Activated T-helper 2 cell treated with anti-CD3 and anti-CD28 coated beads, Interferon-gamma antibody, Interleukin-2, Interleukin-4, amounts not matched to agents 10 μg/mL and 5 μg/mL and 100 μg/mL, durations not matched to agents 14 hours and 24 hours and 36 hours (primary cell): ENCODE data around the gene MYLK3. TPM values are rescaled to one million over a fixed set of nuclear protein-coding genes. Genes with fewer than 3 reads are reported as not detected.

ENCODE experiments used
- DNase-seq: peaks from one replicate; pipeline ENCODE4 v3.0.0; 2021; ENCODE audit warnings: low spot score
- H3K27ac Mint-ChIP-seq: one replicate; pipeline ENCODE4 v1.8.0; 2021; ENCODE audit warnings: mixed read lengths
- H3K27me3 Mint-ChIP-seq: one replicate; pipeline ENCODE4 v1.8.0; 2021; ENCODE audit warnings: low read depth, mixed read lengths
- H3K36me3 Mint-ChIP-seq: one replicate; pipeline ENCODE4 v1.8.0; 2021; ENCODE audit warnings: low read depth, mixed read lengths
- H3K4me1 Mint-ChIP-seq: one replicate; pipeline ENCODE4 v1.8.0; 2021; ENCODE audit warnings: low read depth, mixed read lengths
- H3K4me3 Mint-ChIP-seq: one replicate; pipeline ENCODE4 v1.8.0; 2021; ENCODE audit warnings: low read depth, mild to moderate bottlenecking, moderate library complexity, mixed read lengths
- H3K9me3 Mint-ChIP-seq: one replicate; pipeline ENCODE4 v1.8.0; 2021; ENCODE audit warnings: mixed read lengths
- intact Hi-C: fragments of 100-400 bp; cut with micrococcal nuclease; formaldehyde crosslinking; loops from one replicate; pipeline ENCODE4 v1.15.1; 2023
- total RNA-seq: library from RNA; stranded (reverse); gene quantifications from 2 replicates; pipeline ENCODE4 v1.2.3, GENCODE V29; 2022

The MYLK3 gene
- total RNA-seq, 1 donor from 2014 or later: 0.25 TPM

DNA sequence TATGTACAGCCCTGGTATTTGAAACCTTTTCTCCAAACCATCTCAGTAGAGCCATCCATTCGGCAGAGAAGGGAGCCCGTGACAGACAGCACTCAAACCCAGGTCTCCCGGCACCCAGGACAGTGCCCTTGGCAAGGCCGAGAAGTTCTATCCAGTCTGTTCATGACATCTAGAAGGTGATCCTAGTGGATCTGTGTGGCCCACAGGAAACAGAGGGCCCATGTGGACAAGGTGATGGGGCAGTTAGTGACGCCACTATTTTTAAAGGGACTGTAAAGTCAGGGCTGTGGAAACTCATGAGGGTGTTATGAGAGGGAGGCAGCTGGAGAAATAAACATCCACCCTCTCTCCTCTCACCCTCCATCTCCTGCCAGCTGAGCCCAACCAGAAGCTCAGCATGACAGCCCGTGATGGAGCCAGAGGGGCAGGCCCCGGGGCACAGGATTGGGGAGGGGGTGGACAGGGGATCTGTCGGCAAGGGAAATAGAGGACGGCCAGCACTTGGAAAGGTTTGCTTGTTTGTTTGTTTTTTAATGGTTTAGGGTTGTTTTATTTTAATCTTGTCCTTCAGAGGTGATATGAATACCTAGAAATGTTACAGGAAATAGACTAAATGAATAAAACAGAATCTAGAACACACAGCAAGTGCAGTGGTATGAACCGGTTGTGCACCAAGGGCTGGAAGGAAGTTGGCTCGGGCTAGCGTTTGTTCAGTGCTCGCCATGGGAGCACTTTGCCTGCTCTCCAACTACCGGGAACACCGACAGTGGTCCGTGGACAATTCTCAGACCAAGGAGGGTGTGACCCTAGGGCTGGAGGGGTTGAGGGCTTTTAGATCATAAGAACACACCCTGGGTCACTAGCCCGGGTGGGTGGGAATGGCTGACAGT lies 17.1 kb downstream of the MYLK3 start:
- Mint-ChIP-seq H3K9me3 (no peaks in the 10 kb centered on the region), H3K27ac (no peak overlapping the region), H3K4me3 (no peak overlapping the region), H3K27me3 (no peaks in the 10 kb centered on the region), H3K4me1 (no peaks in the 10 kb centered on the region), H3K36me3 (no peaks in the 10 kb centered on the region)
- intact Hi-C loops: no loop called here
- no peak for DNase-seq

DNA sequence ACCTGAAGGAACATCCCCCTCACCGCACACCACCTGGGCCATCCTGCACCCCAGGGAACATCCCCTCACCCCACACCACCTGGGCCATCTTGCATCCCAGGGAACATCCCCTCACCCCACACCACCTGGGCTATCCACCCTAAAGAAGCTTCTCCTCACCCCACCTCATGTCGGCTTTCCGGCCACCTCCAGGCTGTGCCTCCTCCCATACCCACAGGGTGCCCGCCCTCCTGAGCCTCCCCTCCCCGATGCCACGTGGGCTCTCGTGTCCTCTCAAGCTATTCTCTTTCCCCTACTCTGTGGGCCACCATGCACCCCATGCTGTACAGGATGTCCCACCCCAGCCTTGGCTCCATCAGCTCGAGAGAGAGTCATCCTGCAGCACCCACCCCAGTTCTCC lies 18.0 kb downstream of the MYLK3 start:
- no peak for DNase-seq
- Mint-ChIP-seq H3K27ac (no peak overlapping the region), H3K27me3 (peaks cover 3% of the 10 kb centered on the region)

DNA sequence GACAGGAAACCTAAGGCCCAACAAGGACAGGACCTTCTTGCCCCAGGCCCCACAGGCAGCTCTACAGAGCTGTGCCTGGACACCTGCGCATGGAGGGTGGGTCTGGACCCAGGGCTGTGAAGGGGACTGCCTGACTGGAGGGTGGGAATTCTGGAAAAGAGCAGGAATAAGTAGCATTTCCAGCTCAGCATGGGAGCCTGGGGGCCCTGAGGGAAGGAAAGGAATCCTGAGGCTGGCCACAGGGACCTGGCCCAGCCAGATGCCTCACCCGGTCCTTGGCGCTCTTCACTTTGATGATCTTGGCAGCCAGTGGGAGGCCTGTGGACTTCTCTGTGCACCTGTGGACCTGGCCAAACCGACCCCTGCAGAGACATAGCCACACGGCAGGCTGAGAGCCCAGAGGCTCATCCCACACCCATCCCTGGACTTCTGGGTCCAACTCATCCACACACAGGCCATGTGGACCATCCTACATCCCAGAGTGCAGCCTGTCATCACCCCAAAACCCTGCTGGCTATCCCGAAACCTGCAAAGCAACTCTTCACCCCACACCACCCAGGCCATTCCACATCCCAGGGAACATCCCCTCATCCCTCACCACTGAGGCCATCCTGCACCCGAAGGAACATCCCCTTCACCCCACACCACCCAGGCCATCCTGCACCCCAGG lies 18.7 kb downstream of the MYLK3 start:
- no peaks in the 10 kb centered on the region for H3K4me1 Mint-ChIP-seq
- no peak for DNase-seq
- peaks cover 5% of the 10 kb centered on the region for H3K27me3 Mint-ChIP-seq
- H3K4me3 Mint-ChIP-seq: no peak overlapping the region
- no peak overlapping the region for H3K27ac Mint-ChIP-seq
- H3K36me3 Mint-ChIP-seq: no peaks in the 10 kb centered on the region
- intact Hi-C loops: no loop called here
- H3K9me3 Mint-ChIP-seq: peaks cover 2% of the 10 kb centered on the region

More for the DNA sequence above, 18.0 kb downstream of the MYLK3 start:
- intact Hi-C loops: no loop called here
- Mint-ChIP-seq H3K4me1 (no peaks in the 10 kb centered on the region), H3K9me3 (no peaks in the 10 kb centered on the region), H3K36me3 (no peaks in the 10 kb centered on the region), H3K4me3 (no peak overlapping the region)

DNA sequence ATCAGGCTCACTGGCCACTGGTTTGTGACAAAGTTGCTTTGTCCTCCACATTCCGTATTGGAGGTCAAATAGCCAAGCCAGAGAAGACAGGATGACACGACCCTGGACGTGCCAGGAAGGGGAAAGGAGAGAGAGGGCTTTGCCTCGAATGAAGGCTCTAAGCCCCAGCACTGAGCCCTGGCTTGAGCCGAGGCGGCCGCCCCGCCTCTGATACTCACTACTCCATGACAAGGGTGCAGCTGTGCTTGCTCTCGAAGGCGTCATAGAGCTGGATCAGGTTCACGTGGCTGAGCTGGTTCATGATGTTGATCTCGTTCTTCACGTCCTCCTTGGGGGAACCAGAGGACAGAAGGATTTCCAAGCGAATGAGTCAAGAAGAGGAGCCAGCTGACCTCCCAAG lies 19.3 kb downstream of the MYLK3 start:
- DNase-seq: no peak
- Mint-ChIP-seq H3K36me3 (no peaks in the 10 kb centered on the region), H3K4me1 (no peaks in the 10 kb centered on the region), H3K4me3 (no peak overlapping the region), H3K27ac (no peak overlapping the region), H3K27me3 (peaks cover 5% of the 10 kb centered on the region), H3K9me3 (peaks cover 3% of the 10 kb centered on the region)
- intact Hi-C loops: no loop called here

DNA sequence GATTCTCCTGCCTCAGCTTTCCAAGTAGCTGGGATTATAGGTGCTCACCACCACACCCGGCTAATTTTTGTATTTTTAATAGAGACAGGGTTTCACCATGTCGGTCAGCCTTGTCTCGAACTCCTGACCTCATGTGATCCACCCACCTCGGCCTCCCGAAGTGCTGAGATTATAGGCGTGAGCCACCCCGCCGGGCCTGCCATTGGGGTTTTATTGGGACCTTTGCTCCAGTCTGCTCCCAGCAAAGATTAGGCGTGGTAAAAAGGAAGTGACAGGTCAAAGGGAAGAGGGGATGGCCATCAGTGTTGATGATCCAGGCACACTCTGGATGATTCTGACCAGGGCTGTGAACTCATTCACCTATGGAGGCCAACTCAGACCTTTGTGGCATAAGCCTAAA lies 20.5 kb downstream of the MYLK3 start:
- no peak overlapping the region for H3K27ac Mint-ChIP-seq
- H3K36me3 Mint-ChIP-seq: no peaks in the 10 kb centered on the region
- intact Hi-C loops: no loop called here
- DNase-seq: no peak
- H3K9me3 Mint-ChIP-seq: peaks cover 3% of the 10 kb centered on the region
- no peaks in the 10 kb centered on the region for H3K4me1 Mint-ChIP-seq
- H3K4me3 Mint-ChIP-seq: no peak overlapping the region
- peaks cover 5% of the 10 kb centered on the region for H3K27me3 Mint-ChIP-seq

DNA sequence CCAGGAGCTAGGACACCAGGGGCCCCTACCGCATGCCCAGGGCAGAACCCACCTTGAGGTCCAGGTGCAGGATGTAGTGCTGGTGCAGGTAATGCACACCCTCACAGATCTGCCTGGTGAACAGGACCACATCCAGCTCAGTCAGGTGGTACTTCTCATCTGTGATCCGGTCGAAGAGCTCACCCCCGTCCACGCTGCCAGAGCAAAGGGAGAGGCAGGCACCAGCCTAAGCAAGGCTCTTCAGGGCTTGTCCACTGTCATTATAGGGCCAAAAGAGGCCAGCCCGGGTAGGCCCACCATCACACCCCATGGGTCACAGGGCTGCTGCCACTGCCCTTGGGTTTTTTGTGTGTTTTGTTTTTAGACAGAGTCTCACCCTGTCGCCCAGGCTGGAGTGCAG lies 21.0 kb downstream of the MYLK3 start:
- no peak for DNase-seq
- no peak overlapping the region for H3K27ac Mint-ChIP-seq
- peaks cover 5% of the 10 kb centered on the region for H3K27me3 Mint-ChIP-seq
- H3K4me1 Mint-ChIP-seq: no peaks in the 10 kb centered on the region
- H3K9me3 Mint-ChIP-seq: peaks cover 3% of the 10 kb centered on the region
- intact Hi-C loops: no loop called here
- H3K4me3 Mint-ChIP-seq: no peak overlapping the region
- H3K36me3 Mint-ChIP-seq: no peaks in the 10 kb centered on the region

DNA sequence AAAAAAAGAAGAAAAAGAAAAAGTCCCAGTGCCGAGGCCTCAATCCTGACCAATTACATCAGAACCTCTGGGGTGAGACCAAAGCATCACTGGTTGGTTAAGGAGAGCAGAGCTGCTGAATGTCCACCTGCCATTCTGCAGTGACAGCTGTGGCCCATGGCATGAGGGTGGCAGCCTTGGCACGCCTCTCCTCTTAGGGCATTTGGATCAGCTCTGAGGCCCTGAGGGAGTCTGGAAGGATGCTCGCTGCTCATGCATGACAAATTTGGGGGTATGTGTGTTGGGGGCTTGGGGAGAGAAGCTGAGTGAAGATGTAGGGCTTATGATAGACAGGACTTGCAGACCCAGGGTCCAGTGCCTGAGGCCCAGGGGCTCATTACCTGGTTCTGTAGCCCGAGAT lies 26.3 kb downstream of the MYLK3 start:
- Mint-ChIP-seq H3K36me3 (no peaks in the 10 kb centered on the region), H3K9me3 (peaks cover 3% of the 10 kb centered on the region), H3K27me3 (peaks cover 5% of the 10 kb centered on the region), H3K27ac (no peak overlapping the region), H3K4me3 (no peak overlapping the region), H3K4me1 (no peaks in the 10 kb centered on the region)
- DNase-seq: no peak
- intact Hi-C loops: no loop called here

DNA sequence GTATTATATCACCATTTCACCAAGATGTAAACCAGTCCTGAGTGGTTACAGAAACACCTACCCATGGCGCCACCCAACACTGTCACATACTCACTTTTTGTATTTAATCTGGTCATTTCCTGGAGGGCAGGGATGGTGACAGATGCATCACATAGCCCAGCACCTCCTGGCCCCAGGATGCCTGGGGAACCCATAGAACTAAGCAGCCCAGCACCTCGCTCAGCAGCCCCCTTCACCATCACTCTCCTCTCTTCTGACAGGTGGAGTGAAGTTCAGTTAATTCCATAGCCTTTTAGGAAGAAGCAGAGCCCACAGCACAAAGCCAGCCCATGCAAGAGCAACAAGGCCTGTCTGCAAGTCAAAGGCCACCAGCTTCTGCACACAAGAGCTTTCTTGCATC lies 27.5 kb downstream of the MYLK3 start:
- DNase-seq: no peak
- intact Hi-C loops: no loop called here
- Mint-ChIP-seq H3K27me3 (peaks cover 3% of the 10 kb centered on the region), H3K4me1 (no peaks in the 10 kb centered on the region), H3K4me3 (no peak overlapping the region), H3K27ac (no peak overlapping the region), H3K36me3 (no peaks in the 10 kb centered on the region), H3K9me3 (peaks cover 3% of the 10 kb centered on the region)

DNA sequence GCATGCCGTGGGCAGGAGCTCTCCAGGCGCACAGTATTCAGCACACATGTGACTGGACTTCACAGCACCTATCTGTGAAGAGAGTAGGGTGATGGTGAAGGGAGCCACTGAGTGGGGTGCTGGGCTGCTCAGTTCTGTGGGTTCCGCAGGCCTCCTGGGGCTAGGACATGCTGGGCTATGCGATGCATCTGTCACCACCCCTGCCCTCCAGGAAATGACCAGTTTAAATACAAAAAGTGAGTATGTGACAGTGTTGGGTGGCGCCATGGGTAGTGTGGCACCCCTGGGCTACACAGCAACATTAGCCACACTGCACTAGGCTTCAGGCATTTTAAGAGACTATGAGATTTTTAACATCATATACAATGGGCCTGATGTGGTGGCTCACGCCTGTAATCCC lies 28.6 kb downstream of the MYLK3 start:
- Mint-ChIP-seq H3K27ac (no peak overlapping the region), H3K4me3 (no peak overlapping the region), H3K27me3 (peaks cover 3% of the 10 kb centered on the region), H3K36me3 (no peaks in the 10 kb centered on the region), H3K9me3 (peaks cover under 1% of the 10 kb centered on the region), H3K4me1 (no peaks in the 10 kb centered on the region)
- DNase-seq: no peak
- intact Hi-C loops: no loop called here

DNA sequence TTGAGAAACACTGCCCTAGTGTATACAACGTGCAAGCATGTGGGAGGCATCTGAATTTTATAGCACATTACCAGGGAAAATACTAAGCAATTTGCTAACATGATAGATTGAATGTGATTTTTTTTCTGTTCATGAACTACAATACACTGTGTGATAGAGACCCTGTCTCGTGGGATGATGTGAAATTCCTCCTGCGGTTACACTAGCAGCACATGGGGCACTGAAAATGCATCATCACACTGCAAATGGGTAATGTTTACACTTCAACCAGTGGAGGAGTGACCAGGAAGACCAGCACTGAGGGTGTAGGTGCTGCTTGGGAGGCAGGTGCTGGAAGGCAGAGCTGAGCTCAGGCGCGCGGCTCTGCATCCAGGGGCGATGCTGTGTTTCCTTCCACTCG lies 29.9 kb downstream of the MYLK3 start:
- Mint-ChIP-seq H3K27ac (no peak overlapping the region), H3K4me1 (peaks cover 4% of the 10 kb centered on the region), H3K4me3 (no peak overlapping the region)

DNA sequence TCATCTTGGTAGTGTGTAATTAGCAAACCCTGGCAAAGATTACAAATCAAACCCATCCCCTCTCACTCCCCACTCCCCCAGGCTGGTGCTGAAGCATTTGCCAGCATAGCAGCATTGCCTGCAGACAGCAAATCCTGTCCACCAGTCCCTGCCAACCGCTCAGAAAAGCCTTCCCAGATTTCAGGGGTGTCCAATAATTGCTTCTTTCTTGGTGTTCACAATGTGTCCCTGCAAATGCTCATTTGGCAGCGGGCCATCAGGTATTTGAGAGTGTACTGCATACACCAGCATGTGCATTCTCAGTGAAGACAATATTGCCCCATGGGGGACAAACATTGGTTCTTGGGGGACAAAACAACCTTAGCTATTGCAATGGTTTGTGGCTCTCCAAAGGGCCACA lies 30.5 kb downstream of the MYLK3 start:
- Mint-ChIP-seq H3K36me3 (no peaks in the 10 kb centered on the region), H3K4me3 (no peak overlapping the region), H3K4me1 (peaks cover 6% of the 10 kb centered on the region), H3K9me3 (no peaks in the 10 kb centered on the region), H3K27me3 (peaks cover 3% of the 10 kb centered on the region), H3K27ac (no peak overlapping the region)
- intact Hi-C loops: no loop called here
- no peak for DNase-seq

More for the DNA sequence above, 29.9 kb downstream of the MYLK3 start:
- intact Hi-C loops: no loop called here
- Mint-ChIP-seq H3K9me3 (no peaks in the 10 kb centered on the region), H3K27me3 (peaks cover 3% of the 10 kb centered on the region), H3K36me3 (no peaks in the 10 kb centered on the region)
- no peak for DNase-seq

DNA sequence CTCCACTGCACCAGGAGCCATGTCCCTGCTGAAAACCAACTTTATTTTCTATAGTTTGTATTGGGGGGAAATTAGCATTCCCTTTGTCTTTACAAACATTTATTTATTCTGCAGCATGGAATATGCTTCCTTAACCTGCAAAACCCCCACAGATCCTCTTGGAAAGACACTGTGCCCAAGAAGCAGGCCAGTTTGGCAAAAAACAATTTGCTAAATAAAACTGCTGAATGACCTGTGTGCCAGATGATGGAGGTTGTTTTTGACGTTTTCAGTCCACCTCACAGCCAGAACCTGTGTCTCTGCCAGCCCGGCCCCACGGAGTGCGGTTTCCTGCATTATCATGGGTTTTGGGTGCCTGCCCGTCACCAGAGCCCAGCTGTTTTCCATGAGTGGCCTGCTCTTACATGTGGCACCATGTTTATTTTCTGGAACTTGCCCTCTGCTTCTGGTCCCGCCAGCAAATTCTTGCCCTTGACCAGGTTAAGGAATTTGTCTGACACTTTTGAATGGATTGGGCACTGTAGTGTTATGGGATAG lies 32.3 kb downstream of the MYLK3 start:
- peaks cover 3% of the 10 kb centered on the region for H3K27me3 Mint-ChIP-seq
- H3K9me3 Mint-ChIP-seq: no peaks in the 10 kb centered on the region
- no peak for DNase-seq
- H3K27ac Mint-ChIP-seq: no peak overlapping the region
- H3K4me3 Mint-ChIP-seq: no peak overlapping the region
- no peaks in the 10 kb centered on the region for H3K36me3 Mint-ChIP-seq
- intact Hi-C loops: no loop called here
- peaks cover 6% of the 10 kb centered on the region for H3K4me1 Mint-ChIP-seq
